GM19023 (cell line): ENCODE results near the gene TMEM176A.

Experiments used
- ATAC-seq: cut with Tn5 transposase; IDR thresholded peaks from one replicate; pipeline ENCODE4 v1.9.1; 2021; ENCODE audit warnings: mild to moderate bottlenecking, moderate library complexity; ENCODE audit not compliant: unreplicated experiment

Gene TMEM176A

DNA sequence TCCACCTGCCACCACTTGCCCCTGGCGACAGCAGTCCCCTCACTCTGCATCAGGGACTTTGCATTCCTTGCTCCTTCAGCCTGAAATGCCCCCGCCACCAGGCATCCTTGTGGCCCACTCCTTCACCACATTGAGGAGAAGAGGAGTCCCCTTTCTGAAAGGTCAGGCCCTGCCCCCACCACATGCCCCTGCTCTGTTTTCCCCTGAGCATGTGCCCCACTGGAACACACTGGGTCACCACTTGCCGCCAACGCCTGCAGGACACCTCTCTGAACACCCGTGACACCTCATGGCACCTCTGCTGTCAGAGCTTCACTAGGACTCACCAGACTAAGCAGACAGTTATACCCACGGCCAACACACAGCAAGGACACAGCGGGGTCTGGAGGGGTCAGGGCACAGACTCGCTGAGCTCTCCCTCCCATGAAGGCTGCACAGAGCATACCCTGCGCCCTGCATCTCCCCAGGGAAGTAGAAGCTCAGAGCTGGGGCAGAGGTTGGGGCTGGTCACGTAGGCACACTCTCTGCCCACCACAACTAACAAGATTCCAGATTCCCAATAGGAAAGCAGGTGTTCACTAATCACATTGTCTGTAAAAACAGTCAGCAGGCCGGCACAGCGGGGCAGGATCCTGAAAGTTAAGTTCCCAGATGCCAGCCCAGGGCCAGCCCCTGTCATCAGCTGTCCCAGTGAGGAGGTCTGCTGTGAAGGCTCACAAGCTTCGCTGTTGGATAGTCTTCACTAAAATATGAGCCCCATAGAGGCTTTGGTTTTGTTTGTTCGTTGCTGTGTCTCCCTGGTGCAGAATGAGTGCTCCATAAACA, 45.9 kb downstream of the TMEM176A start:
- ATAC-seq, result no peak

DNA sequence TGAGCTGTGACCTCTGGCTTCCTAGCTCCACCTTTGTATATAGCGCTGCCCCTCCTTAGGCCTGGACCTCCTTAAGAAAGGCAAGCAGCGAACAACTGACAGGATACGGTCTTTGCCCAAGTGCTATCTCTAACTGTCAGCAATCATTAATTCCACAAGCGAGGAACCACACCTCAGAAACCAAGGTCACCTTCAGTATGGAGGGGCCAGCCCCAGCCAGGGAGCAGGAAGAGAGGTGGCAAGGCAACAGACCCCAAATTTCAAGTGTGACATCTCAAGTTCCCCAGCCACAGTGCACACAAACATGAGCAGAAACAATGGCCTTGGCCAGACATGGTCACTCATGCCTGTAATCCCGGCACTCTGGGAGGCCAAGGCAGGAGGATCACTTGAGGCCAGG, 47.0 kb downstream of the TMEM176A start:
- no peak for ATAC-seq

DNA sequence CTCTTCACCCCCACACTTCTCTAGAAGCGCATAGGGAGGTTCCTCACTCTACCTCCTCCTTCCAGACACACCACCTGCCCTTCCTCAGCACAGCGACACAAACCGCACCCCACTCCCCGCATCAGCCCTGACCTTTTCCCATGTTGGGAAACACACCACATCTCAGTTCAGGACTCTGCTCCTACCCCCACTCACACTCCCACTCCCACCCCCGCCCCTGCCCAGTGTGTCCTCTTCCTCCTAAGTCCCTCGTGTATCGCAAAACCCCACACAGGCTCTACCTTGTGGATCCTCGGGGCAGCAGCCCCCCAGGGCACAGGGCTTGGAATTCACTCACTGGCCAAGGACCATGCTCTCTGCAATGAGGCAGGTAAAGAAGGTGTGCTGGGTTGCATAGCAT, 47.5 kb downstream of the TMEM176A start:
- no peak for ATAC-seq

DNA sequence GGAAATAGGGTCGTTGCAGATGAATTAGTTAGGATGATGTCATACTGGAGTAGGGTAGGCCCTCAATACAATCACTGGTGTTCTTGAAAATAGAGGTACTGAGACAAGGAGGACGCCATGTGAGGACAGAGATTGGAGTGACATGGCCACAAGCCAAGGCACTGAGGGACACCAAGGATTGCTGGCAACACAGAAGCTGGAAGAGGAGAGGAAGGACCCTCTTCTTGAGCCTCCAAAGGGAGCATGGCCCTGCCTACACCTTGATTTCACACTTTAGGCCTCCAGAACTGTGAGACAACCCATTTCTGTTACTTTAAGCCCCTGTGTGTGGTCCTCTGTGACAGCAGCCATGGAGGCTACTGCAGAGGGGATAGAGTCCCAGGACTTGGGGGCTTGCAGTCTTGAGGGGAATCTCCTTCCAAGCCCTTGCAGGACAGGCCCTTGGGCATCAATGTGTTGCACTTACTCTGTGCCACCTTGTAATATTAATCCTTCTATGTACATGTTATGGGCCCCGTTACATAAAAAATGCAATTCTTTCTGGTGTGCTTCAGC, 48.1 kb downstream of the TMEM176A start:
- ATAC-seq, result no peak

DNA sequence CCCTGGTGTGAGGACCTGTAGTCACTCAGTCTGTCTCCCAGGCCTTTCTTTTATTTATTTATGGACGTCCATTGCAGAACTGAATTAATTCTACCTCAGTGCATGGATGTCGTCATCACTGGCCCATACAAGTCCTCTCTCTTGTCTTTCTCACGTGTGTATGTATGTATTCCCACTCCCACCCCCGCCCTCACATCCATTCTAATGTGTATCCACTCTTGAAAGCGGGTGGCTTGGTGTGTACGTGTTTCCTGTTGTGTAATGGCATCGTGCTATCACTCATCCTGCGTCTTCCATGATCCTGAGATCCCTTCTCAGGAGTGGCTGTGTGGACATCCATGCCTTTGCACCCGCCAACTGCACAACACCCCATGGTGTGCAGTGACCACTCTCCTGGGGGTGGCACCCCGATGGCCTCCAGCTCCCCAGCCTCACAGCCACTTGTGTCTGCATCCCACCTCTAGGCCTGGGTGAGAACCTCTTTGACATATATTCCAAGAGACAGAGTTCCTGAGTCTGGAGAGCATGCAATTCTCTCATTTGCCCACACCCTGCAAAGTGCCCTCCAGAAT, 48.7 kb downstream of the TMEM176A start:
- ATAC-seq, result no peak

DNA sequence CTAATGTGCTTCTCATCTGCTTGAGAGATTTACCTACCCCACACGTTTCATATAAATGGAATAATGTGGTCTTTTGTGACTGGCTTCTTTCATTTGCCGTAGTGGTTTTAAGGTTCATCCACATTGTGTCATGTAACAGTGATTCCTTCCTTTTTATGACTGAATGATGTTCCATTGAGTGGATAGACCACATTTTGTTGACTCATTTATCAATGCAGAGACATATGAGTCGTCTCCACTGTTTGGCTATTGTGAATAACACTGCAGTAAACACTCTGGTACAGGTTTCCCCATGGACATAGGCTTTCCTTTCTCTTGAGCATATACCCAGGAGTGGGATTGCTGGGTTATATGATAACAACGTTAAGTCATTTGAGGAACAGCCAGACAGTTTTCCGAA, 49.7 kb downstream of the TMEM176A start:
- ATAC-seq, result no peak

DNA sequence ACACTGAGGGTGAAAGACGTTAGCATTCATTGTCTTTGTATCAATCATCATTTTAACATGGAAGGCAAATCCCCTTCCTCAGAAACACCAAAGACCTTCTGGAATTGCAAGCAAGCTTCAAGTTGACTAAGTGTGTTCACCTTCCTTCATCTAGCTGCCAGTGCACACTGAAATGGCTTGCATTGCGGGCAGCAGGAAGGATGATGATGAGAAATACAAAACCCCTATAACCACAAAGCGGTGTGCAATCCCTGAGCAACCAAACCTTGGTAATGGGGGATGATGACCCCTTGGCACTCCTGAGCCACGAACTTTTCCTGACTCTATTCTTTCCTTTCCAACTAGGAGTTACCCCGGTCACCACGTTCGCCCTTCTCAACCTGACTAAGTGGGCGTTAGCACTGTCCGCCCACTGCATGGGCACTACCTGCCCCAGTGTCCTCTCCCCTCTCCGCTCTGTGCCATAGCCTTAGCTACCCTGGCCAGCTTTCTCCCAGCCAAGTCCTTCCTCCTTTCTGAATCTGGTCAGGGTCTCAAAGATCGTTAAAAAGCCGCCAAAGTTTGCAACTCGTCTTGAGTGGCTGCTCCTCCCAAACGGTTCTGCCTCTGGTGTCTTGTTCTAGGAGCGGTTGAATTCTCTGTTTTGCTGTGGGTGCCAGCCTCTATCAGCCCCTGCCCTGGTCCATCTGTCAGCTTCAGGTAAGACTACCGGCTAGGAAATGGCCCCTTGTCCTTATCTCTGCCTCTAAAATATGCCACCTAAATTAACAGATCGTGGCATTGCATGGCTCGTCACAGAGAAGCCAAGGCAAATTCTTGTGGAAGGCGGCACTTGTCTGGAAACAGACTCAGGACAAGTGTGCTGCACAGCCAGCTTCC, 51.2 kb downstream of the TMEM176A start:
- no peak for ATAC-seq

DNA sequence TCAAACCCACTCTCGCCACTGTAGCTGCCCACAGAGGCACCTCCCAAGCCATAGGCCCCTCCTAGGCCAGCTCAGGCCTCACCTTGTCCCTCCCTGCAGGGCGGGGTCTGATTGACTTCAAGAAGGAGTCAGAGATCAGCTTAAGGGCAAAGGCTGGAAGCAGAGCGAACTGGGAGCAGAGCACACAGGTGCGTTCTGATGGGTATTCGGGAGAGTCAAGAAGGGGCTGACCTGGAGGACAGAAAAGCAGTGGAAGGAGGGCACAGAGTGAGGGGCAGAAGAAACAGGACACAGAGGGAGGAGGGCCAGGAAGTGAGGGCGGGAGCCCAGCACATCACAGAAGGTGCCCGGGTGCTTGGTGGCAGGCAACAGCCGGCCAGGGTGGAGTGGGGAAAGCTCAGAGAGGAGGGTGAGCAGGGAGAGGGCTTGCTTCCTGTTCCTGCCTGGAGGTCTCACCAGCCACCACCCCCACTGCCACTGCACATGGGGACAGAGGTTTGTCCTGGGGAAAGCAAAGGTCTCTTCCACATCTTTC, 51.9 kb downstream of the TMEM176A start, which contains the start of gene AOC1:
TSS of gene AOC1 (plus strand) at position 147 of the 535 bp plus-strand sequence. CDS start 3,954 bp downstream, outside the sequence.
- ATAC-seq, result no peak

DNA sequence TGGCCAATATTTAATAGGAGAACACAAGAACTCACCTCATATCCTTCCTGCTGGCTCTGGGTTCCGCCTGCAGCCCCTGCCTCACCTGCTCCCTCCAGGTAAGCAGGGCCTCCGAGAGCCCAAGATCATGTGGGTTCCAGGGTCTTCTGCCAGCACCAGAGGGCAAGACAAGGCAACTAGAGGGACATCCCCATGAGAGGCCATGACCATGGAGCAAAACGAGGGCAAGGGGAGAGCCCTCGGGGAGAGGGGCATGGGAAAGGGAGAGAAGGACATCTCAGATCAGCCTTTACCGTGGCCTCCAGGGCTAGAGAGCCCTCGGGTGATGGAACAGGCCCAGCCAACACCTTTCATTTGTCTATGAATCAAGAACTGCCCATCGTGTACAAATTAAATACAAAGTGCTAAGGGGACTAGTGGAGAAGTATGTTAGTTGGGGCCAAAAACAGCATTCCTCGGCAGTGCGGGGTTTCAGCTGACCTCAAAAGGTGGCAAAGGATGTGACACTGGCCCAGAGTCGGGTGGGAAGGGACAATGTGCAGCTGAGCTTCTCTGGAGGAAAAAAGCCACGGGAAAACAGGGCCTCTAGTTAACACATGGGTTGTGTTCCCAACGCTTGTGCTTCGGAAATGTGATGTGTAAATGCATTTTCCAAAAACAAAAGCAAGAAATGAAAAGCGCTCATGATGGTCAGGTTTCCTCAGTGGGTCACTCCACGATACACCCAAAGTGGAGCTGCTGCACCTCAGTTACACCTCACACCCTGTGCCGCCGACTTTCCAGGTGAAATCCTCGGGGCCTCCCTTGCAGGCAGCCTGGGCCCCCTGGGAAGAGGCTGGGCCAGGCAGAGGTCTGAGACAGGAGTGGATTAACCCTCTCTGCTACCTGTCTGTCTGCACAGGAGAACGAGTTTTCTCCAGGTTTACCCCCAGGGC, 53.8 kb downstream of the TMEM176A start:
- no peak for ATAC-seq
